ENCODE results near the gene SRSF2.
"Not testable (repeated sequence)": the region's sequence is repeated elsewhere in the genome, so short reads cannot be mapped to it uniquely, and the experiment has no call there.

Gene SRSF2

DNA sequence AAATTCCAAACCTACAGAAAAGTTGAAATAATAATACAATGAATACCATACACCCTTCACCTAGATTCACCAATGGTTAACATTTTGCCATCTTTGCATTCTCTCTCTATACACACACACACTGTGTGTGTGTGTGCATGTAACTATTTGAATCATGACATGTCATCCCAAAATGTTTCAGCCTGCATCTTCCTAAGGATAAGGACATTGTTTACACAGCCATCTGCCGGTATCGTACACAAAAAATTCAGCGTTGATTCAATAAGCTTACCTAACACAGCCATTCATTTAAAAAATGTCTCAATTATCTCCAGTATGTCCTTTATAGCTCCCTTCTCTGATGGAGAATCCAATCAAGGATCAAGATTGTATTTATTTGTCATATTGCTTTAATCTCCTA is 30.3 kb downstream of the SRSF2 start:
- in situ Hi-C loops (cut with HindIII; ENCODE audit: low sequenced_read_pairs), result no loop called here

DNA sequence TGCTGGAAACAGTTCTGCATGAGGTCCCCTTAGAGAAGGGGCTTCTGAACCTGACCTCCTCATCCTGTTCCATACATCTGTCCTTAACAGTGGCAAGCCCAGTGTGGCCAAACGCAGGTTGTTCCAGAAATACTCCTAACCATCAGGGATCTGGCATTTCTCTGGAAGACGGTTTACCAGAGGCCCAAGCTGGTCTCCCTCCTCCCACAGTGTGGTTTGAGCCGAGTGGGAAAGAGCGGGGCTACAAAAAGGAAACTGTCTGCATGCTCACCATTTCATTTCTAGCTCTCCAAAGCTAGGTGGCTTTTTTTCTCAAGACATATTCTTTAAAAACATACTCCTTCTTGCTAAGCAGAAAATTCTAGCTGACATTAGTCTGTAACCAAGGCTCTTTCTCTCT is 32.3 kb downstream of the SRSF2 start:
- in situ Hi-C loops (cut with HindIII; ENCODE audit: low sequenced_read_pairs), result no loop called here

DNA sequence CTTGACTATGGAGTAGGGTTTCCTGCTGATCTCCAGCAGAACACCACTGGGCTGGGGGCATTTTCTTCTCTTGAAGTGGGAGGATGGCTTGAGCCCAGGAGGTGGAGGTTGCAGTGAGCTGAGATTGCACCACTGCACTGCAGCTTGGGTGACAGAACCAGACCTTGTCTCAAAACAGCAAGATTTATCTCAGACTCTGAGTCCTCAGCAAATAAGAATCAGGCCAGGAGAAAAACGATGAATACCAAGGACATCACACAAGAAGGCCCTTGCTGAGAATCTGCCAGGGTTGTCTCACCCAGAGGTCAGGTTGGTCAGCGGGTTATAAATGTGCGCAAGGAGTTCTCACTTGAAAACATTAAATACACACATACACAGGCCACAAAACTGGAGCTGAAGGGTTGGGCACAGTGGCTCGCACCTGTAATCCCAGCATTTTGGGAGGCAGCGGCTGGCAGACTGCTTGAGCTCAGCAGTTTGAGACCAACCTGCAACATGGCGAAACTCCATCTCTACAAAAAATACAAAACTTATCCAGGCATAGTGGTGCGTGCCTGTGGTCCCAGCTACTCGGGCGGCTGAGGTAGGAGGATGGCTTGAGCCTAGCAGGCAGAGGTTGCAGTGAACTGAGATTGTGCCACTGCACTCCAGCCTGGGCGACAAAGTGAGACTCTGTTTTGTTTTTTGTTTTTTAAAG is 34.0 kb downstream of the SRSF2 start:
- in situ Hi-C loops (cut with HindIII; ENCODE audit: low sequenced_read_pairs), result no loop called here

DNA sequence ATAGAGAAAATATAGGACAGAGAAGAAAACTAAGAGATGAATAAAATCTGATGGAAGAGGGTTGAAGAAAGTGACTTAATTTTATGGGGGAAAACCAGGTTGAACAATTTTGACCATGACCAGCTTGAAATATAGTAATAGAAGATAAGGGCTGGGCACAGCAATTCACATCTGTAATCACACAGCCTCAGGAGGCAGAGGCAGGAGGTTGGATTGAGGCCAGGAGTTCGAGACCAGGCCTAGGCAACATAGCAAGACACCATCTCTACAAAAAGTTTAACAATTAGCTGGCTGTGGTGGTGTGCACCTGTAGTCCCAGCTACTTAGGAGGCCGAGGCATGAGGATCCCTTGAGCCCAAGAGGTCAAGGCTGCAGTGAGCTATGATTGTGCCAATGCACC is 35.1 kb downstream of the SRSF2 start:
- in situ Hi-C loops (cut with HindIII; ENCODE audit: low sequenced_read_pairs), result no loop called here

DNA sequence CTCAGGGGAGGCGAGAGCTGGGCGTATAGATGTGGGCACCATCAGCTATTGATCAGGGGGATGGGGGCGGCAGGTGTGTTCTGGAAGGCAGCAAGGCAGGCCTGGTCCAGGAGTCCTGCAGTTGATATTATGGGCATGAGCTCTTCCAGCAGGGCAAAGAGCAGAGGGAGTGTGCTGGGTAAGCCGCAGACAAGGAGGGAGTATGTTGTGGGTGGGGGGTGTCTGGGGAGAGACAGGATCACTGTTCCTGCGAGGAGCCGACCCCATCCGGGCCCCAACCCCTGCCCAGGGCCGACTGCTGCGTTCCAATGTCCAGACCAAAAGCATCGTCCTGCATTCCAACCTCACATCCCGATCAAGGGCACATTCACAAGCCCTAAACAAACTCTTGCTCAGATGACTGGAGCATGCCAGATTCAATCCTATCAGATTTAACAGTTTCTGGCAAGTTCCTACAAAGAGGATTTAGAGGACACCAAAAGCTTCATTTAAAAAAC is 35.6 kb downstream of the SRSF2 start:
- in situ Hi-C loops (cut with HindIII; ENCODE audit: low sequenced_read_pairs), result no loop called here

DNA sequence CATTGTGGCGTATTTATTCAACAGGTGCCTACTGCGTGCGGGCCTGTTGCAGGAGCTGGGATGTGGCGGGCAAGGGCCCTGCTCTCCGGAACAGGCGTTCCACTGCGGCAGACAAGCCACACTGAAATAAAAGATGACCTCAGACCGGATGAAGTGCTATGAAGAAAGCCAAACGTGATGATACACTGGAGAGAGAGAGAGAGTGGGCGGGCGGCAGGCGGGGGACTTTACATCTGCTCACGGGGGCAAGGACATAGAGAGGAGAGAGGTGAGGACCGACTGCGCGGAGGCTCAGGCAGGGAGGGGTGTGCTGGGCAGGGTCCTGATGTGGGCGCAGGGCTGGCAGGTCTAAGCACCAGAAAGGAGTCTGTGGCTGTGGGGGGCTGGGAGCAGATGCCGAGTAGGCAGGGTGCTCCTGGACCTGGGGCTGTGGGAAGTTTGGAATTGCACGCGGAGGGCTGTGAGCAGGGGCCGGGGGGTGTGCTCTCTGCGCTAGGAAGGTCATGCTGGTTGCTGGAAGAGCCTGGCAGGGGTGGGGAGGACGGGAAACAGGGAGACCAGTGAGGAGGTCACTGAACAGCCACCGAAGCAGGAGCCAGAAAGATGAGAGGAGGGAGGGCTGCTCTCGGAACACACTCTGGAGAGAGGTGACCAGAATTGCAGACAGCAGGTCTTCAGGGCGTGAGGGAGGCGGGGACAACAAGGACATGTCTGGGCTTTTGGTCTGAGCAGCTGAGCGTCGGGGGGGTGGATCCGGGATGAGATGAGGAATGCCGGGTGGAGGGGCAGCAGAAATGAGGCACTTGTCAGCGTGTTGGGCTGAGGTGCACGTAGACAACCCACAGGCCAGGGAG is 36.3 kb downstream of the SRSF2 start:
- in situ Hi-C loops (cut with HindIII; ENCODE audit: low sequenced_read_pairs), result no loop called here

DNA sequence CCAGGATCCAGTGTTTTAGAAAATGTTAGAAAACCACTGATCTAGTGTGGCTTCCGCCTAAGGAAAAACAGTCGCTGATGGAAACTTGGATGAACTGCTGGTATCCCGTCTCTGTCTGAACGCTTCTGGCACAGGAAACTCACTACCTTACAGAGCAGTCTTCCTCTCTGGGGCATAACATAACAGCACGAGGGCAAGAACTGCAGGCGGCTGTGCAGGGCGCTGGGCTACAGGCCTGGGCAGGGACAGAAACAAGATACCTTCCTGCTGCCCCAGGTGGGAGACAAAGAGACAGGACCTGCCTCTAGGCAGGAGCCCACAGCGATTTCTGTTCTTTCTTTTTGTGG is 36.9 kb downstream of the SRSF2 start:
- in situ Hi-C loops (cut with HindIII; ENCODE audit: low sequenced_read_pairs), result no loop called here

DNA sequence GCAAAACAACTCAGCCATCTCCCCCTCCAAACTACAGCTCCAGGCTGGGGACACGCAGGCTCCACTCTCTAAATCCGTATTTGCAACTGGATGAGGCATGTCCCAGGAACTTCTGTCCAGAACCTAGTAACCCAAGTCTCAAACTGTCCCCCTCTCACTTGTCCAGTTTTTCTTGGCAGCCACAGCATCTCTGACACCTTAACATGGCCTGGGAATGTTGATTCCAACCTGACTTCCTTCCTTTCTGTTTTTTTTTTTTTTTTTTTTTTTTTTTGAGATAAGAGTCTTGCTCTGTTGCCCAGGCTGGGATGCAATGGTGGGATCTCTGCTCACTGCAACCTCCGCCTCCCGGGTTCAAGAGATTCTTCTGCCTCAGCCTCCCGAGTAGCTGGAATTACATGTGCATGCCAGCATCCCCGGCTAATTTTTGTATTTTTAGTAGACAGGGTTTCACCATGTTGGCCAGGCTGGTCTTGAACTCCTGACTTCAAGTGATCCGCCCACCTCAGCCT is 38.6 kb downstream of the SRSF2 start:
- in situ Hi-C loops (cut with HindIII; ENCODE audit: low sequenced_read_pairs), result not testable (repeated sequence)

DNA sequence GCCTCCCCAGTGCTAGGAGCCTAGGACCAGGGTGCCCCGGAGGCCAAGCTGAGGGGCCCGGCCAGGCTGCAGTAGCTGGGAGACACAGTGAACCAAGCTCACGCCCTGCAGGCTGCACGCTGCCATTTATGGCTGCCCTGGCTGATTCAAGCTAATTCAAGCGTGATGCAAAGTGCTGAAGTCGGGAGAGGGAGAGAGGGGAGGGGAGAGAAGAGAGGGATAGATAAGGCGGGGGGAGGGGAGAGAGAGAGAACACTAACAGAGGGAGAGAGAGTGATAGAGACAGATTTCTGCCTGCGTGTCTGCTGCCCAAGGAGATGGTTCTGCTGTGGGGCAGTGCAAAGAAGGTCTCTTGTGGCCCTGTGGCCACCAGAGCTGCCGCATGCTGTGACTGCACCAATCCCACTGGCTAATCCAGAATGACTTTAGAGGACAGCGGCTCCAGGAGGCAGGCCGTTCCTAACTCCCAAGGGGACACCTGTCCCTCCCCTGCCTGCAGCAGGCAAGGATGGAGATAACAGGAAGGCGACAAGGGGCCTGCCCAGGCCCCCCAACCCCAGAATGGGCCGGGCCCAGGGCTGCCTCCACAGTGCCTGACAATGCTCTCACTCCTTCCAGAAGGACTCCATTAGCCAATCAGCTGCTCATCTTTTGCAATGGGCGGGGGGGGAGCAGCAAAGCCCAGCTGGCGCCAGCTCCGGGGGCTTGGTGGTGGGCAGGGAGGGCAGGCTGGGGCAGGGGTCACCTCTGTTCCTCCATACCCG is 39.2 kb downstream of the SRSF2 start:
- in situ Hi-C loops (cut with HindIII; ENCODE audit: low sequenced_read_pairs), result no loop called here

DNA sequence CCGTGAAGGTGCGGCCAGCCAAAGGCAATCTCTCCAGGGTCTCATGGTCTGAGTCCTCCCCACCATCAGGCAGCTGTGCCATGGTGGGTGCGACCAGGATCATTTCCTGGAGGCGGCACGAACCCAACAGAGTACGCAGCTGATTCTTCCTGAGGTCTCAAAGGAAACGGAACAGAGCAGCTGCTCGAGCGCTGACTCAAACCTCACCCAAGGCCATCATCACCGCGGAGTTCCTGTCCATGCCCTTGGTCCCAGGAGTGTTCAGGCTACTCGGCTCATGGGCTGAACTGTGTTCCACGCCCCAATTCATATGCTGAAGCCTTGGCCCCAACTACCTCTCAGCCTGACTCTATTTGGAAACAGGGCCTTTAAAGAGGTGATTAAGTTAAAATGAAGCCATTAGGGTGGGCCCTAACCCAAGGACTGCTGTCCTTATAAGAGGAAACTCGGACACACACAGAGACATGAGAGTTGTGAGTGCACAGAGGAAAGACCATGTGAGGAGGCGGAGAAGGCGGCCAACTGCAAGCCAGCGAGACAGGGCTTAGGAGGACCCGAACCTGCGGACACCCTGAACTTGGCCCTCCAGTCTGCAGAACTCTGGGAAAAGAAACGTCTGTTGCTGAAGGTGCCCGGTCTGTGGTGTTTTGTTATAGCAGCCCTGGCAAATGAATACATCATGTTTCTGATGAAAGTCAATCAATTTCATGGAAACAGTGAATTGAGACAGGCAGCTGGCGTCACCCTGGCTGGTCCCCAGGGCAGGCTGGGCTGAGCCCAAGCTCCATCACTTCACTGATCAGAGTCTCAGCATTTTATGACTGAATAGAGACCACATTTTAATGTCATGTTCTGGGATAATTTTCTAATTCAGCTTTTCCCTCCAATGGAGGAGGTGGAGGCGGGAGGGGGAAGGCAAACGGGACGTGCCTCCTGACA is 40.1 kb downstream of the SRSF2 start:
- in situ Hi-C loops (cut with HindIII; ENCODE audit: low sequenced_read_pairs), result no loop called here

DNA sequence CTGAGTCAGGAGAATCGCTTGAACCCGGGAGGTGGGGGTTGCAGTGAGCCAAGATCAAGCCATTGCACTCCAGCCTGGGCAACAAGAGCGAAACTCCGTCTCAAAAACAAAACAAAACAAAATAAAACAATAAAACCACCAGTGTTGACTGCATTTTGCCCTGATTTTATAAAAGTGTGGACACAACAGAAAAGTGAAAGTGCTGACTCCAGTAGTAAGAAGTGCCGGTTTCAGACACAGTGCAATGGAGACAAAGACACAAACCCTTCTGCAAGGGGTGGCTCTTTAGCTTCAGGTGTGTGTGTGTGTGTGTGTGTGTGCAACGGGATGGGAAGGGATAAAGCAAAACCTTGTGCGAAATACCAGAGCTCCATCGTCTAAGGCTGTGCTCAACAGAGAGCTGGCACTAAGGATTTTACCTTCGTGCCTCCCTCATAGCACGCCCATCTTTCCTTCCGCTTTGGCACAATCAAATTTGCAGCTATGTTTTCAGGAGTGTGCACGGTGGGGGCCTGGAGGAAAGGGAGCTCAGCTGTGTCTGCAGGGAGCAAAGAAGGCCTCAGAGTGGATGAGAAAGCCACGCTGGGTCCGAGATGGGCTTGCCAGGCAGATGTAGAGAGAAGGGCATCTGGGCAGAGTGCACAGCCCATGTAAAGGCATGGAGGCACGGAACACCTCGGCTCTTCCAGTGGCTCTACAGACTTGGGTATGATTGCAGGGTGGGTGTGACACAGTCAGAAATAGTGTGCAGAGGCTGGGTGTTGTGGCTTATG is 41.9 kb downstream of the SRSF2 start:
- in situ Hi-C loops (cut with HindIII; ENCODE audit: low sequenced_read_pairs), result no loop called here

DNA sequence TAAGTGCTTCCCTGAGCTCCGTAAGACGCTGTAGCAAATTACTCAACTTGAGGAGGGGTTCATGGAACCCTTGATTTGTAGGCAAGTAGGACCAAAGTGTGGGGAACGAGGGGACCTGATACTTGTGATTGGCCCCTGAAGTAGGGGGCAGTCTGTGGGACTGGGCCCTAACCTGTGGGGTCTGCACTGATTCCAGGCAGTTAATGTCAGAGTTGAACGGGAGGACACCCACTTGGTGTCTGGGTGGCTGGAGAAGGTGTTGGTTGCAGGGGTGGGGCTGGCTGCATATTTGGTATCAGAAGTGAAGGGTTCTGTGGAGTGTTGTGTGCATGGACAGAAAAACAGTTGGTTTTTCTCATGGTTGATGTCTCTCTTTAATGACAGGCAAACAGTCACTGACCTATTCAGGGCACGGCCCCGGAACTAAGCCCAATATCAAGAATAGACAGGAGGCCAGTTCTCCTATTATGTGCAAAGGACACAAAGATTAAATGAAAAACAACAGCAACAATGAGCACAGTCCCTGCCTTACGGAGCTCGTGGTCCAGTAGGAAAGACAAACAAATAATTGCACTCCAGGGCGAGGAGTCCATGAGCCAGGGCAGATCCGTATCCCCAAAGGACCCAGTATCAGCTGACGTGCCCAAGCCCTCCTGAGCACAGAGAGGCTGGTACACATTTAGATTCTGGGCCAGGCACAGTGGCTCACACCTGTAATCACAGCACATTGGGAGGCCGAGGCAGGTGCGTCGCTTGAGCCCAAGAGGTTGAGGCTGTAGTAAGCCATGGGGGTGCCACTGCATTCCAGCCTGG is 45.5 kb downstream of the SRSF2 start:
- in situ Hi-C loops (cut with HindIII; ENCODE audit: low sequenced_read_pairs), result no loop called here

DNA sequence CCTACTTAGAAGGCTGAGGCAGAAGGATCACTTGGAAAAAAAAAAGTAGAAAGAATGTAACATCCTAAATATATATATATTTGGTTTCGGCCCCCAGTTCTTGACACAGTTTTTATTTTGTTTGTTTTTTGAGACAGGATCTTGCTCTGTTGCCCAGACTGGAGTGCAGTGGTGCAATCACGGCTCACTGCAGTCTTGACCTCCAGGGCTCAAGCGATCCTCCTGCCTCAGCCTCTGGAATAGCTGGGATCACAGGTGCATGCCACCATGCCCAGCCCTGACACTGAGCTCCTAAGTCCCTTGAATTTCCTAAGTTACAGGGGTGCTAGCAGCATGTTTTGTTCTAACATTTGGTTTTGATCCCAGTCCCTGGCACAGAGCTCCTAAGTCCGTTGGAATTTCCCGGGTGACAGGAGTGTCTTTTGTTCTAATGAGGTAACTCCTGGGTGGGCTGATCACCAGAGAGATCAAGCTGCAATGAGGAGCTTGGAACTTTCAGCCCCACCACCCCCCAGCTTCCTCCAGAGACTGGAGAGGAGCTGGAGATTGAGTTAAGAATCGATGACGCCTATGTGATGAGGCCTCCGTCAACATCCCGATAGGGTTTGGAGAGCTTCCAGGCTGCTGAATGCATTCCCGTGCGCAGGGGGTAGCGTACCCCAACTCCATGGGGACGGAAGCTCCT is 46.4 kb downstream of the SRSF2 start:
- in situ Hi-C loops (cut with HindIII; ENCODE audit: low sequenced_read_pairs), result no loop called here

DNA sequence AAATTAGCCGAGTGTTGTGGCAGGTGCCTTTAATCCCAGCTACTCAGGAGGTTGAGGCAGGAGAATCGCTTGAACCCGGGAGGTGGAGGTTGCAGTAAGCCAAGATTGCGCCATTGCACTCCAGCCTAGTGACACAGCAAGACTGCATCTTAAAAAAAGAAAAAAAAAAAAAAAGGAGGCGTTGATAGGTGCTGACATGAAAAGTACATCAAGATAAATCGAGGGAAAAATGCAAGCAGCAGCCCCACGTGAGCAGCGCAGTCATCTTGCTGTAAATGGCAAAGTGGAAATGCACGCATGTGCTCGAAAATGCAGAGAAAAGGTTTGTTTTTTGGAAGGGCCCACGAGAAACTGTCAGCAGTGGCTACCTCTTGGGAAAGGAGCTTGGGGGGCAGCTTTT is 47.3 kb downstream of the SRSF2 start:
- in situ Hi-C loops (cut with HindIII; ENCODE audit: low sequenced_read_pairs), result no loop called here

DNA sequence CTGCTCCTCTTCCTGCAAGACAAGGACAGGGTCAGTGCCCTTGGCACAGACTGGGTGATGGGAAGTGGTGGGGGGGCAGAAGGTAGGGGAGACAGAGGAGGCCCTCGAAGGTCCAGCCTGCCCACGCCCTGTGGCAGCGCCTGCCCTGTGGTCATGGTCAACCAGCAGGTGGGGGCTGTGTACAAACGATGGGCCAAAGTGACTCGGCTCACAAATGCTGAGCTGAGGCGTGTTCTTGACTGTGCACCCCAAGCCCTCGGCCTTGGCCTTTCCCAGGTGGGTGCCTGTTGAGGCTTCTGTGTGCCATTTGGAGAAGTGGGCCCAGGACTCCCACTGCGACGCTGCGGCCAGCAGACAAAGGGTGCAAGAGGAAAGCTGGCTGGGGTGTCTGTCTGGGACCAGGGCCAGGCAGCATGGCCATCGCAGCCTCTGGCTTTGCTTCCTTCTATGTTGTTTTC is 48.9 kb downstream of the SRSF2 start:
- in situ Hi-C loops (cut with HindIII; ENCODE audit: low sequenced_read_pairs), result no loop called here

DNA sequence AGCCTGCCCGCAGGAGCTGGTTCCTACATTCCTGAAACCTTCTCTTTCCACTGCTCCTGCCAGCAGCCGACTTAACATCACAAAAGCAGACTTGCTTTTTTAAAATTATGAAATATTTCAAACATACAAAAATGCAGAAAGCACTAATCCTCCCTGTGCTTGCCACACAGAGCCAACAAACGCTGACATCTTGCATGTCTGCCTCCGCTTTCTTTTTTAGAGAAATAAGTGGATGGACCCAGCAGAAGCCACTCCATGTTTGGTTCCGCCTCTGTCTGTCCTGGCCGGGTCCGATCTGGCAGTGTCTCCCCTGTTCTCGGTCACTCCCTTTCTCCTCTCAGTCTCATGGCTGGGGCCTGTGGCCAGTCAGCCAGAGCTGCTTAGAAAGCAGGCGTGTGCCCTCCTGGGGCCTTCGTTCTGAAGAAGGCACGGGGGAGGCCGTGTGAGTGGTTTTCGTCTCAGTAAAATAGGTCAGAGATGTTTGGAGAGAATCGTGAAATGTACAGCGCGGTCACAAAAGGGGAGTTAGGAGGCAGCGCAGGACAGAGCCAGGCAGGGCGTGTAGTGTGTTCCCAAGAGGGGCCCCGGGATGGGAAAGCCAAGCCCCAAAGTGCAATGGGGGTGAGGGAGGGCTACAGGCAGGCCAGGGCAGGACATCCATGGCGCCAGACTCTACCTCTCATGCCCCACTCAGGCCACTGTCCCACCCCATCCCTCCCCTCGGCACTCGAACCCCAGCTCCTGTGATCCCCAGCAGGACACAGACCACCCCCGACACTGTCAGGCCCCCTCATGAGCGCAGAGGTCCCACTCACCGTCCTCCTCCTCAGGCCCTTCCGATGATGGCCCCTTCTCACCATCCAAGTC is 49.6 kb downstream of the SRSF2 start:
- in situ Hi-C loops (cut with HindIII; ENCODE audit: low sequenced_read_pairs), result no loop called here
